Measurements from ENCODE around the gene ANKEF1. TPM values are rescaled to one million over a fixed set of nuclear protein-coding genes. Genes with fewer than 3 reads are reported as not detected.
"Not testable (repeated sequence)": the region's sequence is repeated elsewhere in the genome, so short reads cannot be mapped to it uniquely, and the experiment has no call there.

Gene ANKEF1
- total RNA-seq, 4 donors from 2014 or later, result 10.1 to 14.2 (median 11.5) TPM

DNA sequence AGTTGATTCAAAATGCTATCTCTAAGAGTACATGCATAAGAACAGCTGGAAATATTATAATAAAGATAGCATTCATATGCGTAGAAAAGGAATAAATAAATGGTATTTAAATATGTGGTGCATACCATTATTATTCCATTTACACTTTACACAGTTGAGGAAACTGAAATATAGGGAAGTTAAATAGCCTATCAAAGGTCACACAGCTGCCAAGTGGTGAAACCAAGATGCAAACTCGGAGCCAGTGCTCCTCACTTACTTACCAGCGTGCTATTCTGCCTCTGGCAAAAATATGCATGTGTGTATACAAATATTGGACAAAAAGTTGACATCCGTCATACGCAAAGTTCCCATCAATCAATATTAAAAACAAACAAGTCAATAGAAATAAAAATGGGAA is 22.3 kb upstream of the ANKEF1 start:
- DNase-seq, result no peak
- TF ChIP-seq POLR2A (IDR thresholded peaks at IDR 0.05) (no peak), CTCF (IDR thresholded peaks at IDR 0.05) (no peak)
- Histone ChIP-seq H3K36me3 (no peaks in the 10 kb centered on the region), H3K9me3 (no peaks in the 10 kb centered on the region), H3K27ac (no peak overlapping the region), H3K4me1 (no peaks in the 10 kb centered on the region), H3K4me3 (replicated peaks in 1 of 3) (no peak overlapping the region), H3K27me3 (no peaks in the 10 kb centered on the region)
- intact Hi-C loops (cut with DNase I), result no loop called here
- WGBS, 2 donors, result 71 to 75% methylated on average over 5 of the region's 5 CpGs

DNA sequence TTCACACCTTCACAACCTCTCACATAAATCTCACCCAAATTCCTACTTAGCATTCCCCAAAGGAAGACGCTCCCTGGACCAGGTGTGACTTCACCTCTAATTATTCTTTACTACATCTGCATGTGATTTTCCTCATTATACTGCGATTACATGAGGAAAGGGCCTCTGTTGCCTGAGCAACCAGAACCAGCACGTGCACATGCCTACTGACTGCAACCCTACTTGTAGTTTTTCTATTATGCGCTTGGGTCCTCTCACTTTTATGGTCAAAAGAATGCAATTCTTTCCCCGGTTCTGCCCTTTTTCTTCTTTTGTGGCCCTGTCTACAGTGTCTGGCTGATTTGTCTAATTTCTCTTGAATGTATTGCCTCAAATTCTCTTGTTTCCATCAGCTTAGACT is 20.4 kb upstream of the ANKEF1 start:
- Histone ChIP-seq H3K9me3 (no peaks in the 10 kb centered on the region), H3K4me3 (replicated peaks in 1 of 3) (no peak overlapping the region), H3K4me1 (no peaks in the 10 kb centered on the region), H3K27me3 (no peaks in the 10 kb centered on the region), H3K27ac (no peak overlapping the region), H3K36me3 (no peaks in the 10 kb centered on the region)
- no peak for TF ChIP-seq CTCF (IDR thresholded peaks at IDR 0.05)
- no peak for TF ChIP-seq POLR2A (IDR thresholded peaks at IDR 0.05)
- 85% methylated on average over 5 of the region's 5 CpGs for WGBS, 2 donors
- no peak for DNase-seq
- intact Hi-C loops (cut with DNase I), result no loop called here

DNA sequence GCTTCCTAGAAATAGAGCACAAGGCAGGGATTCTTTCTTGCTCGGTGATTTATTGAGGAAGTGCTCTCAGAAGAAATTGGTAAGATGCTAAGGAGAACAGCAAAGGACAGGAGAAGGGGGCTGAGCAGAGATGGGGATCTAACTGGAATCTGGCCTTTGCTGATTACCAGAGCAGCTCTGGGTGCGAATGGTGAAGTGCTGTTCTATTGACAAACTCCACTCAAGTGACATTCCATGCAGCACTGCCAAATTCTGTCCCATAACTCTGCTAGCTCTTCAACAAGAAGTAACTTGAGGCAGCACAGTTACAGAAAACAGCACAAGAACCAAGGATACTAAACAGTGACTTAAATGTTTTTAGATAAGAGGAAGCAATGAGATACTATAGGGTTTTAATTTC is 13.8 kb upstream of the ANKEF1 start:
- Histone ChIP-seq H3K4me3 (replicated peaks in 1 of 3) (no peak overlapping the region), H3K4me1 (peaks cover 0 to 6% of the 10 kb centered on the region in 2 donors), H3K27me3 (no peaks in the 10 kb centered on the region), H3K9me3 (no peaks in the 10 kb centered on the region), H3K36me3 (no peaks in the 10 kb centered on the region), H3K27ac (no peak overlapping the region)
- intact Hi-C loops (cut with DNase I), result no loop called here
- peak in 1 of 2 donors; percentile 28 for DNase-seq
- WGBS, 2 donors, result 37 to 45% methylated on average over 2 of the region's 2 CpGs
- TF ChIP-seq CTCF (IDR thresholded peaks at IDR 0.05) (no peak), POLR2A (IDR thresholded peaks at IDR 0.05) (no peak)

- DNase-seq, result no peak
- WGBS, 2 donors, result 89 to 93% methylated on average over 2 of the region's 2 CpGs
Measured at GRCh38 chr20:10022625-10023024, 12.2 kb upstream of the ANKEF1 start.

GRCh38 chr20:10023911-10024310 is 10.9 kb upstream of the ANKEF1 start:
- no peak for DNase-seq
- no peaks in the 10 kb centered on the region for H3K36me3 ChIP-seq
- H3K4me3 ChIP-seq (replicated peaks in 1 of 3), result no peak overlapping the region
- H3K27me3 ChIP-seq, result no peaks in the 10 kb centered on the region
- 50 to 56% methylated on average over 2 of the region's 2 CpGs for WGBS, 2 donors
- H3K9me3 ChIP-seq, result no peaks in the 10 kb centered on the region
- no peak overlapping the region for H3K27ac ChIP-seq
- TF ChIP-seq POLR2A (IDR thresholded peaks at IDR 0.05) (no peak), CTCF (IDR thresholded peaks at IDR 0.05) (no peak)
- H3K4me1 ChIP-seq, result peaks cover 0 to 6% of the 10 kb centered on the region in 2 donors
- intact Hi-C loops (cut with DNase I), result no loop called here

More at GRCh38 chr20:10022625-10023024, 12.2 kb upstream of the ANKEF1 start:
- no peaks in the 10 kb centered on the region for H3K36me3 ChIP-seq
- TF ChIP-seq CTCF (IDR thresholded peaks at IDR 0.05), result no peak
- TF ChIP-seq POLR2A (IDR thresholded peaks at IDR 0.05), result no peak
- H3K27me3 ChIP-seq, result no peaks in the 10 kb centered on the region
- H3K27ac ChIP-seq, result no peak overlapping the region
- H3K4me3 ChIP-seq (replicated peaks in 1 of 3), result no peak overlapping the region
- no peaks in the 10 kb centered on the region for H3K9me3 ChIP-seq
- intact Hi-C loops (cut with DNase I), result no loop called here
- H3K4me1 ChIP-seq, result peaks cover 0 to 6% of the 10 kb centered on the region in 2 donors

DNA sequence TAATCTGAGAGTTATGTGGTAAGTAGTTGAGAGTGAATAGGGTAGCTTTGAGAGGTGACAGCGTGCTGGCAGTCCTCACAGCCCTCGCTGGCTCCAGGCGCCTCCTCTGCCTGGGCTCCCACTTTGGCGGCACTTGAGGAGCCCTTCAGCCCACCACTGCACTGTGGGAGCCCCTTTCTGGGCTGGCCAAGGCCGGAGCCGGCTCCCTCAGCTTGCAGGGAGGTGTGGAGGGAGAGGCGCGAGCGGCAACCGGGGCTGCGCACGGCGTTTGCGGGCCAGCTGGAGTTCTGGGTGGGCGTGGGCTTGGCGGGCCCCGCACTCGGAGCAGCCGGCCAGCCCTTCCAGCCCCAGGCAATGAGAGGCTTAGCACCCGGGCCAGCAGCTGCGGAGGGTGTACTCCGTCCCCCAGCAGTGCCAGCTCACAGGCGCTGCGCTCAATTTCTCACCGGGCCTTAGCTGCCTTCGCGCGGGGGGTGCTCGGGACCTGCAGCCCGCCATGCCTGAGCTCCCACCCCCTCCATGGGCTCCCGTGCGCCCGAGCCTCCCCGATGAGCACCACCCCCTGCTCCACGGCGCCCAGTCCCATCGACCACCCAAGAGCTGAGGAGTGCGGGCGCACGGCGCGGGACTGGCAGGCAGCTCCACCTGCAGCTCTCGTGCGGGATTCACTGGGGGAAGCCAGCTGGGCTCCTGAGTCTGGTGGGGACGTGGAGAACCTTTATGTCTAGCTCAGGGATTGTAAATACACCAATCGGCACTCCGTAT is 3.2 kb upstream of the ANKEF1 start:
- intact Hi-C loops (cut with DNase I); H3K4me1 ChIP-seq; H3K27me3 ChIP-seq; H3K27ac ChIP-seq; H3K9me3 ChIP-seq; H3K36me3 ChIP-seq; H3K4me3 ChIP-seq (replicated peaks in 1 of 3); DNase-seq: not testable (repeated sequence)
- WGBS, 2 donors, result 95% methylated on average over 16 to 29 of the region's 47 CpGs

- intact Hi-C loops (cut with DNase I); H3K4me3 ChIP-seq (replicated peaks in 1 of 3); H3K27me3 ChIP-seq; H3K36me3 ChIP-seq; DNase-seq; H3K27ac ChIP-seq; H3K9me3 ChIP-seq; H3K4me1 ChIP-seq: not testable (repeated sequence)
- 95 to 99% methylated on average over 7 of the region's 7 CpGs for WGBS, 2 donors
Measured at GRCh38 chr20:10032269-10032668, 2.5 kb upstream of the ANKEF1 start.

Measured in thyroid gland (tissue), 4 donors.